SK-N-SH (cell line): ENCODE data around the gene S1PR2. TPM values are rescaled to one million over a fixed set of nuclear protein-coding genes. Genes with fewer than 3 reads are reported as not detected.

Experiments
- CTCF ChIA-PET: fragments of 300-600, 350-600 bp; formaldehyde crosslinking; extraction: SDS; loops from one replicate; lab custom pipeline; 2021; lab: Yijun Ruan, JAX
- POLR2A ChIA-PET: fragments of 350-600 bp; sonication (Branson Sonifier 250); formaldehyde crosslinking; extraction: SDS; loops from one replicate; lab custom pipeline; 2020; ENCODE audit warnings: antibody characterized with exemption, inconsistent platforms; lab: Yijun Ruan, JAX
- DNase-seq: peaks from one replicate; pipeline ENCODE4 v3.0.0; 2012
- H2AFZ ChIP-seq: fragments of 200-600 bp; sonication (generic); 2 replicates; pipeline ENCODE4 v1.8.1; 2016; ENCODE audit warnings: antibody characterized with exemption, mild to moderate bottlenecking, low read depth
- H3F3A ChIP-seq: fragments of 200-600 bp; sonication (generic); replicated peaks from 2 replicates; pipeline ENCODE3; 2016; ENCODE audit warnings: antibody characterized with exemption, mild to moderate bottlenecking; ENCODE audit not compliant: insufficient read depth
- H3K27ac ChIP-seq, 2 experiments: fragments of 200-500 bp in 1 of 2; fragments of 200-600 bp in 1 of 2; sonication (Bioruptor generic) in 1 of 2; sonication (generic), shearing (Covaris generic) in 1 of 2; 2 replicates each; pipeline versions ENCODE4 v1.5.1 to v1.6.1; 2014 to 2016; ENCODE audit warnings: low read depth in 2 of 2, inconsistent platforms in 1 of 2, low read length in 1 of 2, mild to moderate bottlenecking in 1 of 2, mixed read lengths in 1 of 2
- H3K27me3 ChIP-seq: fragments of 200-600 bp; sonication (generic), shearing (Covaris generic); 2 replicates; pipeline ENCODE4 v1.6.1; 2016; ENCODE audit warnings: mixed run types; ENCODE audit not compliant: insufficient read depth
- H3K36me3 ChIP-seq, 2 experiments: fragments of 200-500 bp in 1 of 2; fragments of 200-600 bp in 1 of 2; sonication (Bioruptor generic) in 1 of 2; sonication (generic) in 1 of 2; replicated peaks in 1 of 2; 2 replicates each; pipeline versions ENCODE3 to v1.5.1; 2014 to 2016; ENCODE audit warnings: low read length in 1 of 2, mild to moderate bottlenecking in 1 of 2; ENCODE audit not compliant: insufficient read depth in 2 of 2, control insufficient read depth in 1 of 2
- H3K4me1 ChIP-seq, 2 experiments: fragments of 200-500 bp in 1 of 2; fragments of 200-600 bp in 1 of 2; sonication (Bioruptor generic) in 1 of 2; sonication (generic), shearing (Covaris generic) in 1 of 2; 2 replicates each; pipeline versions ENCODE4 v1.5.1 to v1.6.1; 2014 to 2016; ENCODE audit warnings: low read depth in 1 of 2, low read length in 1 of 2, mixed run types in 1 of 2; ENCODE audit not compliant: insufficient read depth in 2 of 2, control insufficient read depth in 1 of 2
- H3K4me2 ChIP-seq: fragments of 200-600 bp; sonication (generic), shearing (Covaris generic); 2 replicates; pipeline ENCODE4 v1.6.1; 2017; ENCODE audit warnings: mixed run types
- H3K4me3 ChIP-seq, 2 experiments: fragments of 200-500 bp in 1 of 2; fragments of 200-600 bp in 1 of 2; sonication (Bioruptor generic) in 1 of 2; sonication (generic), shearing (Covaris generic) in 1 of 2; 2 replicates each; pipeline versions ENCODE4 v1.5.1 to v1.8.1; 2014 to 2016; ENCODE audit warnings: low read depth in 2 of 2, inconsistent platforms in 1 of 2, low read length in 1 of 2, mild to moderate bottlenecking in 1 of 2, mixed read lengths in 1 of 2, moderate library complexity in 1 of 2
- H3K79me2 ChIP-seq: fragments of 200-600 bp; sonication (generic); 2 replicates; pipeline ENCODE4 v1.8.1; 2017; ENCODE audit warnings: mild to moderate bottlenecking; ENCODE audit not compliant: insufficient read depth
- H3K9ac ChIP-seq: fragments of 200-600 bp; sonication (generic); 2 replicates; pipeline ENCODE4 v1.6.1; 2017; ENCODE audit warnings: mixed run types
- H3K9me2 ChIP-seq: fragments of 200-600 bp; sonication (generic); 2 replicates; pipeline ENCODE4 v1.6.1; 2017; ENCODE audit warnings: mixed run types
- H3K9me3 ChIP-seq: fragments of 200-600 bp; sonication (generic); 2 replicates; pipeline ENCODE4 v1.6.1; 2017; ENCODE audit warnings: mixed run types, mild to moderate bottlenecking, moderate library complexity
- H4K20me1 ChIP-seq: fragments of 200-600 bp; sonication (generic); 2 replicates; pipeline ENCODE4 v1.6.1; 2017; ENCODE audit warnings: mild to moderate bottlenecking, mixed run types; ENCODE audit not compliant: insufficient read depth
- CHD2 ChIP-seq: fragments of 150-350 bp; IDR thresholded peaks from 2 replicates; pipeline ENCODE4 v1.6.1; 2018; ENCODE audit warnings: low read length; ENCODE audit not compliant: partially characterized antibody
- CTCF ChIP-seq: fragments of 200-600 bp; sonication (generic); IDR thresholded peaks from 2 replicates; pipeline ENCODE4 v1.6.1; 2017; ENCODE audit warnings: antibody characterized with exemption, mild to moderate bottlenecking, moderate library complexity
- ELF1 ChIP-seq: IDR thresholded peaks from 2 replicates; pipeline ENCODE4 v1.4.0; 2012
- EZH2phosphoT487 ChIP-seq: fragments of 200-600 bp; sonication (generic); IDR thresholded peaks from 2 replicates; pipeline ENCODE4 v1.6.1; 2017; ENCODE audit warnings: low read depth, mixed run types, mild to moderate bottlenecking, antibody characterized with exemption, moderate library complexity, borderline replicate concordance
- FOXJ3 ChIP-seq: sonication (generic); formaldehyde crosslinking; IDR thresholded peaks from 2 replicates; pipeline ENCODE4 v1.5.1; 2020; ENCODE audit warnings: mild to moderate bottlenecking, missing genetic modification reagents
- MXI1 ChIP-seq: IDR thresholded peaks from 2 replicates; pipeline ENCODE4 v1.6.1; 2012; ENCODE audit warnings: mild to moderate bottlenecking, low read depth, low read length, improper control_type of control experiment
- POLR2AphosphoS5 ChIP-seq: IDR thresholded peaks from 2 replicates; pipeline ENCODE4 v1.6.1; 2012; ENCODE audit warnings: low read depth, low read length
- RAD21 ChIP-seq: IDR thresholded peaks from 2 replicates; pipeline ENCODE4 v1.6.1; 2012; ENCODE audit warnings: mild to moderate bottlenecking, low read length
- RXRA ChIP-seq: IDR thresholded peaks from 2 replicates; pipeline ENCODE4 v1.4.0; 2012; ENCODE audit warnings: low read depth, mild to moderate bottlenecking, borderline replicate concordance
- SMC3 ChIP-seq: IDR thresholded peaks from 2 replicates; pipeline ENCODE4 v1.6.1; 2012; ENCODE audit warnings: low read depth, low read length, improper control_type of control experiment
- TAF1 ChIP-seq: IDR thresholded peaks from 2 replicates; pipeline ENCODE4 v1.6.1; 2012; ENCODE audit warnings: low read depth, mild to moderate bottlenecking, low read length, moderate library complexity, borderline replicate concordance
- YY1 ChIP-seq: IDR thresholded peaks from 2 replicates; pipeline ENCODE4 v1.4.0; 2012; ENCODE audit warnings: low read depth, mild to moderate bottlenecking
- WGBS: methylation state at CpG from one replicate; pipeline ENCODE4 v1.1.6; 2017; ENCODE audit warnings: low lambda C conversion rate; 5-methylcytosine and 5-hydroxymethylcytosine counted together
- polyA plus RNA-seq, 3 experiments: library from polyadenylated mRNA; depleted of rRNA; stranded (reverse); fragments of >200 nt; gene quantifications; 2 replicates each; pipeline ENCODE4 v1.2.3, GENCODE V29; 2012
- TF ChIP-seq, protein P1 (sequence below): IDR thresholded peaks from 2 replicates; pipeline ENCODE4; 2012

Gene S1PR2
- polyA plus RNA-seq, 1 of the 3 experiments (the other 2 are of a cell fraction): 3.6 TPM

DNA sequence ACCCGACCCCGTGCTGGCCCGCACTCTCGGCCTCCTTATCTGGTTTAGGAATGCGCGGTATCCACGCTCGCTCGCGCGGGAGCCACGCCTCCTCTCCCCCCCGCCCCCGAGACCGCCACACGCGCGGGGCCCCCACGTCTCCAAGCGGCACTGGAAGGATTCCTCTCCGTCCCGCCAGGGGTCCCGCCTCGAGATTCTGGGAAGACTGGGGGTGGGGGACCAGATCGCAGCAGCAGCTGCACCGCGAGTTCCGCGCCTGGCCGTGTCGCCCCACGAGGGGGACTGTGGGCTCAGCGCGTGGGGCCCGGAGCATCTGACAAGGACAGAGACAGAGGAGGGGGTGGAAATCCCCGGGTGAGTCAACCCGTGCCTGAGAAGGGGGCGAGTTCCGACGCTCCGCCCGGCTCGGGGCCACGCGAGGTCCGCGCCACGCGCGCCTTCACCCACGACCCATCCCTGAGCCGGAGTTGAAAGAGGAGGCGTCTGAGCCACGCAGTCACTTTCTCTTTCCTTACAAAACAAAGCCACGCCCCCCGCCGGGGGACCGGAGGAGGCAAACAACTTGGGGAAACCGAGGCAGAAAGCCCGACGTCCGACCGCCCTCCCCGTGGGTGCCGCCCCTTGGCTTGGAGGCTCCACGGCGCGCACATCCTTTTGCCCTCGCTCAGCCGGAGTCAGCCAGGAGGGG lies 814 bp downstream of the S1PR2 start:
- ChIA-PET CTCF (interaction anchor here (1.4 to 5.5 kb wide), 4 partner anchors 19 to 299 kb away, joined by 3 to 54 read pairs (median 18); no protein-coding TSS in a partner anchor), POLR2A (interaction anchor here (1.6 kb wide), 1 partner anchor 36 kb away, joined by 3 read pairs; no protein-coding TSS in a partner anchor)
- Histone ChIP-seq H3K9me3 (no peaks in the 10 kb centered on the region), H3K9me2 (no peaks in the 10 kb centered on the region), H3F3A (peaks cover 4% of the 10 kb centered on the region), H3K4me2 (peak overlapping the region; percentile 98), H3K9ac (peak overlapping the region; percentile 92), H3K27me3 (no peaks in the 10 kb centered on the region), H3K36me3 (no peaks in the 10 kb centered on the region), H3K4me3 (peak overlapping the region; percentile 72 to 98), H3K4me1 (peaks cover 0 to 26% of the 10 kb centered on the region in 2 experiments; a peak in 1 of 4 replicates), H3K27ac (peak overlapping the region; percentile 54 to 88; a peak in 3 of 4 replicates), H2AFZ (peak overlapping the region; percentile 83), H4K20me1 (0 out of 2 replicates have a peak, but pooled peaks cover 4% of the 10 kb centered on the region), H3K79me2 (peaks cover 10% of the 10 kb centered on the region; the same call in 1 of the 2 replicates)
- WGBS: 3% methylated on average over 22 of the region's 70 CpGs
- no peak for DNase-seq
- TF ChIP-seq MXI1: peak; percentile 48; the same call in 1 of the 2 replicates
- no peak for TF ChIP-seq FOXJ3
- no peak for TF ChIP-seq TAF1
- TF ChIP-seq CHD2: peak; percentile 29
- no peak for TF ChIP-seq CTCF
- TF ChIP-seq SMC3: no peak

DNA sequence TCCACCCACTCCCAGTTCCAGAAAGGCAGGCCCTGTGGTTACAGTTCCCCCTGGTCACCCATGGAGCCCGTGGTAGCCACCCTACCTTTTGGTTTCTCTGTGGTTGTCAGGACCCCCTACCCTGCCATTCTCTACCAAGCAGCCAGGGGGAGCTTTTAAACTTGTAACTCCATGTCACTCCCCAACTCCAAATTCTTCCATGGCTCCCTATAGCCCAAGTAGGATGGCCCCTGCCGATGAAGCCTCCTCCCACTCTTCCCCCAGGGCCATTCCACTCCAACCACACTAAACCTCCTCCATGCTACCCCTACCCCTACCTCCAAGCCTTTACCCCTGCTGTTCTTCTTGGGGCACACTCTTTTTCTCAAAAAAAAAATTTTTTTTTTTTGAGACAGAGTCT lies 2.2 kb downstream of the S1PR2 start:
- Histone ChIP-seq H3K4me3 (no peak overlapping the region), H3K9me2 (no peaks in the 10 kb centered on the region), H3K27me3 (no peaks in the 10 kb centered on the region), H3F3A (peaks cover 4% of the 10 kb centered on the region), H2AFZ (no peak overlapping the region), H4K20me1 (0 out of 2 replicates have a peak, but pooled peaks cover 4% of the 10 kb centered on the region), H3K4me2 (no peak overlapping the region), H3K9ac (no peak overlapping the region), H3K27ac (peak overlapping the region in 1 of 2 experiments; percentile 31; a peak in 1 of 4 replicates), H3K79me2 (peaks cover 10% of the 10 kb centered on the region; the same call in 1 of the 2 replicates), H3K9me3 (no peaks in the 10 kb centered on the region), H3K4me1 (peaks cover 0 to 26% of the 10 kb centered on the region in 2 experiments; a peak in 1 of 4 replicates)
- WGBS: 57% methylated on average over 2 of the region's 2 CpGs
- POLR2A ChIA-PET: interaction anchor here (1.2 kb wide), 1 partner anchor 23 kb away, joined by 3 read pairs; no protein-coding TSS in a partner anchor
- DNase-seq: peak; percentile 45
- no peak for TF ChIP-seq RXRA
- no peak for TF ChIP-seq FOXJ3
- TF ChIP-seq CTCF: peak; percentile 53
- peak; percentile 36; the same call in 1 of the 2 replicates for TF ChIP-seq RAD21
- no peak for TF ChIP-seq POLR2AphosphoS5
- TF ChIP-seq ELF1: no peak
- TF ChIP-seq SMC3: peak; percentile 33; the same call in 1 of the 2 replicates
- TF ChIP-seq YY1: no peak
- TF ChIP-seq, protein P1, sequence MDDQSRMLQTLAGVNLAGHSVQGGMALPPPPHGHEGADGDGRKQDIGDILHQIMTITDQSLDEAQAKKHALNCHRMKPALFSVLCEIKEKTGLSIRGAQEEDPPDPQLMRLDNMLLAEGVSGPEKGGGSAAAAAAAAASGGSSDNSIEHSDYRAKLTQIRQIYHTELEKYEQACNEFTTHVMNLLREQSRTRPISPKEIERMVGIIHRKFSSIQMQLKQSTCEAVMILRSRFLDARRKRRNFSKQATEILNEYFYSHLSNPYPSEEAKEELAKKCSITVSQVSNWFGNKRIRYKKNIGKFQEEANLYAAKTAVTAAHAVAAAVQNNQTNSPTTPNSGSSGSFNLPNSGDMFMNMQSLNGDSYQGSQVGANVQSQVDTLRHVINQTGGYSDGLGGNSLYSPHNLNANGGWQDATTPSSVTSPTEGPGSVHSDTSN: no peak
- no peak for TF ChIP-seq EZH2phosphoT487
- TF ChIP-seq, all 33 proteins: peak for 3
- CTCF ChIA-PET: interaction anchor here (0.7 to 5.5 kb wide), 8 partner anchors 17 to 78 kb away, joined by 3 to 54 read pairs (median 4); no protein-coding TSS in a partner anchor
- H3K36me3 ChIP-seq: no peaks in the 10 kb centered on the region
